ENCODE measurements around the gene DOP1B. TPM values are rescaled to one million over a fixed set of nuclear protein-coding genes. Genes with fewer than 3 reads are reported as not detected.
A peak's percentile ranks its signal among the peaks of the same experiment; 100 is the strongest.

The DOP1B gene
- total RNA-seq, 4 donors from 2014 or later, result 6.3 to 15.1 (median 11.2) TPM

- peak in 1 of 2 donors; percentile 79 for TF ChIP-seq POLR2AphosphoS5 (IDR thresholded peaks at IDR 0.05)
- TF ChIP-seq, protein P1, sequence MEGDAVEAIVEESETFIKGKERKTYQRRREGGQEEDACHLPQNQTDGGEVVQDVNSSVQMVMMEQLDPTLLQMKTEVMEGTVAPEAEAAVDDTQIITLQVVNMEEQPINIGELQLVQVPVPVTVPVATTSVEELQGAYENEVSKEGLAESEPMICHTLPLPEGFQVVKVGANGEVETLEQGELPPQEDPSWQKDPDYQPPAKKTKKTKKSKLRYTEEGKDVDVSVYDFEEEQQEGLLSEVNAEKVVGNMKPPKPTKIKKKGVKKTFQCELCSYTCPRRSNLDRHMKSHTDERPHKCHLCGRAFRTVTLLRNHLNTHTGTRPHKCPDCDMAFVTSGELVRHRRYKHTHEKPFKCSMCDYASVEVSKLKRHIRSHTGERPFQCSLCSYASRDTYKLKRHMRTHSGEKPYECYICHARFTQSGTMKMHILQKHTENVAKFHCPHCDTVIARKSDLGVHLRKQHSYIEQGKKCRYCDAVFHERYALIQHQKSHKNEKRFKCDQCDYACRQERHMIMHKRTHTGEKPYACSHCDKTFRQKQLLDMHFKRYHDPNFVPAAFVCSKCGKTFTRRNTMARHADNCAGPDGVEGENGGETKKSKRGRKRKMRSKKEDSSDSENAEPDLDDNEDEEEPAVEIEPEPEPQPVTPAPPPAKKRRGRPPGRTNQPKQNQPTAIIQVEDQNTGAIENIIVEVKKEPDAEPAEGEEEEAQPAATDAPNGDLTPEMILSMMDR (IDR thresholded peaks at IDR 0.05), result no peak
- TF ChIP-seq POLR2A (IDR thresholded peaks at IDR 0.05; ENCODE audit: low read depth), result no peak
- Histone ChIP-seq H3K27me3 (no peaks in the 10 kb centered on the region), H3K36me3 (no peaks in the 10 kb centered on the region), H3K4me1 (peaks cover 7 to 22% (median 20%) of the 10 kb centered on the region in 4 donors), H3K27ac (replicated peaks in 1 of 4) (peak overlapping the region; percentile 82 to 90 (median 86)), H3K4me3 (peak overlapping the region; percentile 89 to 99 (median 98)), H3K9me3 (no peaks in the 10 kb centered on the region)
- intact Hi-C loops (cut with DNase I), result loop anchor here (5.0 kb wide), 1 partner anchor 166 kb away; the partner anchor contains the start of gene MORC3
- WGBS, result 1% methylated on average over 16 of the region's 43 CpGs
- DNase-seq (ENCODE audit: extremely low spot score), result peak; percentile 100
Observed at GRCh38 chr21:36156339-36156814, 247 bp upstream of the DOP1B start.

GRCh38 chr21:36159356-36159921, 2.8 kb downstream of the DOP1B start:
- no peaks in the 10 kb centered on the region for H3K9me3 ChIP-seq
- no peak overlapping the region for H3K4me3 ChIP-seq
- H3K4me1 ChIP-seq, result peaks cover 11 to 22% (median 20%) of the 10 kb centered on the region in 4 donors
- WGBS, result 77% methylated on average over 13 of the region's 13 CpGs
- H3K27me3 ChIP-seq, result no peaks in the 10 kb centered on the region
- intact Hi-C loops (cut with DNase I), result loop anchor here (5.0 kb wide), 1 partner anchor 163 kb away; the partner anchor contains the start of gene MORC3
- no peak for DNase-seq (ENCODE audit: extremely low spot score)
- no peak for TF ChIP-seq POLR2AphosphoS5 (IDR thresholded peaks at IDR 0.05)
- TF ChIP-seq, protein P1 (IDR thresholded peaks at IDR 0.05), result no peak
- no peak for TF ChIP-seq EP300 (IDR thresholded peaks at IDR 0.05)
- TF ChIP-seq POLR2A (IDR thresholded peaks at IDR 0.05; ENCODE audit: low read depth), result no peak
- no peaks in the 10 kb centered on the region for H3K36me3 ChIP-seq
- no peak overlapping the region for H3K27ac ChIP-seq (replicated peaks in 1 of 4)

DNA sequence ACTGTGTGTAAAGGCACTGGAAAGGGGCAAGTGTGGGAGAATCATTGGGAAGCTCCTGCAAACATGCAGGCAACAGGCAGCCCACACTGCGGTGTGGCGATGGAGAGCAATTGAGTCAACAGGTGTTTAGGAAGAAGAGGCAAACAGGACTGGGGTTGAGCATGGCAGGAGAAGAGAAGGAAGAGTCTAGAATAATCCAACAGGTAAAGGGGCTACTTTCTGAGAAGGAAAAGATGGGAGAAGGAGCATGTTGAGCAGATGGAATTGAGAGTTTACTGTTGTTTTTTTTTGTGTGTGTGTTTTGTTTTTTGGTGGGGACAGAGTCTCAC, 4.2 kb downstream of the DOP1B start:
- Histone ChIP-seq H3K4me1 (peaks cover 7 to 14% (median 13%) of the 10 kb centered on the region in 4 donors), H3K27me3 (no peaks in the 10 kb centered on the region), H3K36me3 (peaks cover 0 to 6% (median 3%) of the 10 kb centered on the region in 4 donors), H3K9me3 (no peaks in the 10 kb centered on the region), H3K4me3 (no peak overlapping the region), H3K27ac (replicated peaks in 1 of 4) (no peak overlapping the region)
- intact Hi-C loops (cut with DNase I), result no loop called here
- 98% methylated on average over 2 of the region's 2 CpGs for WGBS
- no peak for DNase-seq (ENCODE audit: extremely low spot score)
- no peak for TF ChIP-seq POLR2AphosphoS5 (IDR thresholded peaks at IDR 0.05)
- TF ChIP-seq, protein P1 (IDR thresholded peaks at IDR 0.05), result no peak

DNA sequence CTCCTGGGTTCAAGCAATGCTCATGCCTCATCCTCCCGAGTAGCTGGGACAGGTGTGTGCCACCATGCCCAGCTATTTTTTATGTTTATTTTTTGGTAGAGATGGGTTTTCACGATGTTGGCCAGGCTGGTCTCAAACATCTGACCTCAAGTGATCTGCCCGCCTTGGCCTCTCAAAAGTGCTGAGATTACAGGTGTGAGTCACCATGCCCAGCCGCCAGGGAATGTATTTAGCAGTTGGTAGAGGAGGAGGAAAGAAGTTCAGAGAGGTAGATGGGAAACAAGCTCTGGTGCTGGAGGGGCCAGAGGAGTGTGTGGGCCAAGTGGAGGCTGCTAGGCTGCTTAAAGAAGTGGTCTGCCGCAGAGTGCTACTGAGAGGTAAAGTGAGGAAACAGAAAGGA, 6.0 kb downstream of the DOP1B start:
- intact Hi-C loops (cut with DNase I), result no loop called here
- DNase-seq (ENCODE audit: extremely low spot score), result no peak

More for the DNA sequence above, 6.0 kb downstream of the DOP1B start:
- H3K27ac ChIP-seq (replicated peaks in 1 of 4), result no peak overlapping the region
- 97% methylated on average over 5 of the region's 5 CpGs for WGBS
- TF ChIP-seq POLR2AphosphoS5 (IDR thresholded peaks at IDR 0.05) (no peak), EP300 (IDR thresholded peaks at IDR 0.05) (no peak), POLR2A (IDR thresholded peaks at IDR 0.05; ENCODE audit: low read depth) (no peak)
- TF ChIP-seq, protein P1 (IDR thresholded peaks at IDR 0.05), result no peak
- no peak overlapping the region for H3K4me3 ChIP-seq
- H3K36me3 ChIP-seq, result peaks cover 0 to 22% (median 11%) of the 10 kb centered on the region in 4 donors
- H3K9me3 ChIP-seq, result no peaks in the 10 kb centered on the region
- no peaks in the 10 kb centered on the region for H3K27me3 ChIP-seq
- H3K4me1 ChIP-seq, result peaks cover 1 to 7% (median 6%) of the 10 kb centered on the region in 4 donors
